Osteocyte (in vitro differentiated cells): ENCODE measurements around the gene ENO3. TPM values are rescaled to one million over a fixed set of nuclear protein-coding genes. Genes with fewer than 3 reads are reported as not detected.

ENCODE experiments used
- DNase-seq: peaks from one replicate; pipeline ENCODE4 v3.0.0; 2021; ENCODE audit warnings: mixed read lengths; ENCODE audit not compliant: unreplicated experiment; ENCODE audit errors: extremely low spot score
- H3K27ac Mint-ChIP-seq: one replicate; pipeline ENCODE4 v1.8.0; 2021; ENCODE audit warnings: mild to moderate bottlenecking, mixed read lengths; ENCODE audit not compliant: unreplicated experiment
- H3K27me3 Mint-ChIP-seq: one replicate; pipeline ENCODE4 v1.8.0; 2021; ENCODE audit warnings: mixed read lengths; ENCODE audit not compliant: unreplicated experiment
- H3K36me3 Mint-ChIP-seq: one replicate; pipeline ENCODE4 v1.8.0; 2021; ENCODE audit warnings: mixed read lengths; ENCODE audit not compliant: unreplicated experiment
- H3K4me1 Mint-ChIP-seq: one replicate; pipeline ENCODE4 v1.8.0; 2021; ENCODE audit warnings: mixed read lengths; ENCODE audit not compliant: unreplicated experiment
- H3K4me3 Mint-ChIP-seq: one replicate; pipeline ENCODE4 v1.8.0; 2021; ENCODE audit warnings: mild to moderate bottlenecking, moderate library complexity, mixed read lengths; ENCODE audit not compliant: unreplicated experiment
- H3K9me3 Mint-ChIP-seq: one replicate; pipeline ENCODE4 v1.8.0; 2021; ENCODE audit warnings: mixed read lengths; ENCODE audit not compliant: unreplicated experiment
- CTCF ChIP-seq: fragments of 200-600 bp; sonication (generic); IDR thresholded peaks from 2 replicates; pipeline ENCODE4 v1.5.0; 2021; ENCODE audit warnings: antibody characterized with exemption, mild to moderate bottlenecking, moderate library complexity
- total RNA-seq: library from RNA; stranded (reverse); gene quantifications from 2 replicates; pipeline ENCODE4 v1.2.1, GENCODE V29; 2021

Gene ENO3
- total RNA-seq, 1 donor from 2014 or later, result 9.5 TPM

GRCh38 chr17:4948166-4948930 is 2.6 kb upstream of the ENO3 start, which contains the start of gene PFN1:
TSS of gene PFN1 (minus strand) at chr17:4948530. CDS start at chr17:4948394, 136 bp downstream.
- H3K36me3 Mint-ChIP-seq, result peaks cover 12% of the 10 kb centered on the region
- peak; percentile 93 for DNase-seq
- peak within 1 kb of the TSS; percentile 96 for H3K27ac Mint-ChIP-seq
- peak within 1 kb of the TSS; percentile 92 for H3K4me3 Mint-ChIP-seq
- no peaks in the 10 kb centered on the region for H3K27me3 Mint-ChIP-seq
- peaks cover 49% of the 10 kb centered on the region for H3K4me1 Mint-ChIP-seq
- no peaks in the 10 kb centered on the region for H3K9me3 Mint-ChIP-seq
- no peak for TF ChIP-seq CTCF

- Mint-ChIP-seq H3K4me3 (peak overlapping the region; percentile 92), H3K4me1 (peaks cover 55% of the 10 kb centered on the region), H3K36me3 (peaks cover 12% of the 10 kb centered on the region), H3K27ac (peak overlapping the region; percentile 96), H3K9me3 (no peaks in the 10 kb centered on the region), H3K27me3 (no peaks in the 10 kb centered on the region)
- DNase-seq, result peak; percentile 95
- TF ChIP-seq CTCF, result no peak
These were observed 2.0 kb upstream of the ENO3 start for GRCh38 chr17:4948931-4949320.

GRCh38 chr17:4949321-4950074 is 1.4 kb upstream of the ENO3 start:
- H3K27me3 Mint-ChIP-seq, result no peaks in the 10 kb centered on the region
- peak; percentile 86 for DNase-seq
- no peak for TF ChIP-seq CTCF
- H3K27ac Mint-ChIP-seq, result peak overlapping the region; percentile 83
- peaks cover 12% of the 10 kb centered on the region for H3K36me3 Mint-ChIP-seq
- H3K4me1 Mint-ChIP-seq, result peaks cover 53% of the 10 kb centered on the region
- H3K4me3 Mint-ChIP-seq, result peak overlapping the region; percentile 72
- H3K9me3 Mint-ChIP-seq, result no peaks in the 10 kb centered on the region

- Mint-ChIP-seq H3K36me3 (peaks cover 10% of the 10 kb centered on the region), H3K4me3 (peak overlapping the region; percentile 65), H3K27me3 (no peaks in the 10 kb centered on the region), H3K9me3 (no peaks in the 10 kb centered on the region), H3K4me1 (peaks cover 46% of the 10 kb centered on the region), H3K27ac (peak overlapping the region; percentile 76)
- no peak for DNase-seq
- TF ChIP-seq CTCF, result no peak
These were observed 709 bp upstream of the ENO3 start for GRCh38 chr17:4950075-4950745.
